Lower leg skin (tissue), 4 donors: ENCODE results near the gene ABHD13. TPM values are rescaled to one million over a fixed set of nuclear protein-coding genes. Genes with fewer than 3 reads are reported as not detected.

Experiments used
- DNase-seq, 2 donors: peaks; one replicate each; pipeline ENCODE4 v3.0.0-alpha.2; 2019; ENCODE audit warnings: low spot score in 2 of 2
- H3K4me3 ChIP-seq: fragments of 200-600 bp; sonication (generic); 2 replicates; pipeline ENCODE4 v1.5.1; 2017; ENCODE audit warnings: mild to moderate bottlenecking, low read depth; ENCODE audit not compliant: poor library complexity, severe bottlenecking
- CTCF ChIP-seq, 3 donors: fragments of 450-650 bp; IDR thresholded peaks; one replicate each; pipeline ENCODE4 v1.5.1; 2016; ENCODE audit warnings: antibody characterized with exemption in 3 of 3, mild to moderate bottlenecking in 3 of 3, moderate library complexity in 2 of 3
- POLR2A ChIP-seq, 2 donors: fragments of 450-650 bp; IDR thresholded peaks; one replicate each; pipeline ENCODE4 v1.6.1; 2016 to 2017; ENCODE audit warnings: antibody characterized with exemption in 2 of 2, mild to moderate bottlenecking in 1 of 2, moderate library complexity in 1 of 2
- WGBS, 2 donors: methylation state at CpG; one replicate each; pipeline ENCODE4 v1.1.5; 2018; 5-methylcytosine and 5-hydroxymethylcytosine counted together
- intact Hi-C: fragments of 100-400 bp; cut with DNase I; formaldehyde crosslinking; loops from one replicate; pipeline ENCODE4 v1.15.0; 2023; ENCODE audit warnings: low total_unique reads
- total RNA-seq, 4 donors: library from RNA; depleted of rRNA; stranded (reverse); fragments of >200 nt; gene quantifications; one replicate each; pipeline ENCODE4 v1.1.0, GENCODE V29; 2016

Gene ABHD13
- total RNA-seq, 4 donors from 2014 or later = 6.2 to 8.9 (median 8.0) TPM

- H3K4me3 ChIP-seq = no peak overlapping the region
- TF ChIP-seq CTCF (IDR thresholded peaks at IDR 0.05) = no peak
- no peak for TF ChIP-seq POLR2A (IDR thresholded peaks at IDR 0.05)
- WGBS, 2 donors = 91 to 99% methylated on average over 5 of the region's 5 CpGs
- DNase-seq = no peak
- intact Hi-C loops = no loop called here
These were observed 22.3 kb upstream of the ABHD13 start for GRCh38 chr13:108195861-108196260.

- WGBS, 2 donors = 72 to 75% methylated on average over 1 of the region's 1 CpG
- no peak for DNase-seq
- TF ChIP-seq POLR2A (IDR thresholded peaks at IDR 0.05) = no peak
- no peak for TF ChIP-seq CTCF (IDR thresholded peaks at IDR 0.05)
- intact Hi-C loops = no loop called here
- no peak overlapping the region for H3K4me3 ChIP-seq
These were observed 17.3 kb upstream of the ABHD13 start for GRCh38 chr13:108200781-108201398.

- no peak overlapping the region for H3K4me3 ChIP-seq
- WGBS, 2 donors = 81 to 93% methylated on average over 2 of the region's 2 CpGs
- intact Hi-C loops = no loop called here
- TF ChIP-seq POLR2A (IDR thresholded peaks at IDR 0.05) = no peak
- DNase-seq = no peak
These were observed 7.6 kb upstream of the ABHD13 start for GRCh38 chr13:108210551-108210950.

GRCh38 chr13:108212886-108213285, 5.3 kb upstream of the ABHD13 start:
- H3K4me3 ChIP-seq = no peak overlapping the region
- intact Hi-C loops = no loop called here
- DNase-seq = no peak
- TF ChIP-seq CTCF (IDR thresholded peaks at IDR 0.05) (no peak), POLR2A (IDR thresholded peaks at IDR 0.05) (no peak)
- WGBS, 2 donors = 84 to 88% methylated on average over 4 of the region's 4 CpGs

GRCh38 chr13:108213946-108214345, 4.2 kb upstream of the ABHD13 start:
- no peak for DNase-seq
- intact Hi-C loops = no loop called here
- TF ChIP-seq POLR2A (IDR thresholded peaks at IDR 0.05) = no peak
- TF ChIP-seq CTCF (IDR thresholded peaks at IDR 0.05) = no peak
- WGBS, 2 donors = 49 to 53% methylated on average over 5 of the region's 5 CpGs
- no peak overlapping the region for H3K4me3 ChIP-seq

- 13 to 20% methylated on average over 16 to 25 of the region's 41 CpGs for WGBS, 2 donors
- TF ChIP-seq CTCF (IDR thresholded peaks at IDR 0.05) (no peak), POLR2A (IDR thresholded peaks at IDR 0.05) (no peak)
- H3K4me3 ChIP-seq = no peak overlapping the region
- no peak for DNase-seq
- intact Hi-C loops = no loop called here
These were observed 3.5 kb upstream of the ABHD13 start for GRCh38 chr13:108214441-108215271.
